Panc1 (cell line): ENCODE data around the gene PROM2.

Experiments used
- CTCF ChIP-seq: fragments of 450-650 bp; IDR thresholded peaks from 2 replicates; pipeline ENCODE4 v1.5.1; 2017; ENCODE audit warnings: mild to moderate bottlenecking
- REST ChIP-seq, 2 experiments: IDR thresholded peaks; 2 replicates each; pipeline ENCODE4 v1.6.1; 2011 to 2012; ENCODE audit warnings: low read depth in 2 of 2, control low read depth in 1 of 2, low read length in 1 of 2, mild to moderate bottlenecking in 1 of 2, moderate library complexity in 1 of 2; ENCODE audit not compliant: insufficient read depth in 1 of 2

- no peak for TF ChIP-seq CTCF
- no peak for TF ChIP-seq REST (IDR thresholded peaks at IDR 0.05; ENCODE audit: insufficient read depth in 1 of 2, low read depth in 2 of 2, low read length in 1 of 2)
Measured at GRCh38 chr2:95333056-95333455, 58.8 kb downstream of the PROM2 start.
